Stimulated activated CD8-positive, alpha-beta memory T cell treated with anti-CD3 and anti-CD28 coated beads, Interleukin-4, amount 100 ng/mL, for 24 hours (primary cell): ENCODE results near the gene UST.
A peak's percentile ranks its signal among the peaks of the same experiment; 100 is the strongest.

Experiments used
- DNase-seq: peaks from one replicate; pipeline ENCODE4 v3.0.0-alpha.2; 2020; ENCODE audit warnings: low read depth

Gene UST

GRCh38 chr6:148746363-148747144, at the start of gene UST:
UST (plus strand) TSS chr6:148747030; CDS start chr6:148747431, 401 bp downstream.
- peak; percentile 35 for DNase-seq

- DNase-seq: no peak
These were observed 48.9 kb upstream of the UST start for GRCh38 chr6:148697895-148698440.

GRCh38 chr6:148698671-148699180, 48.1 kb upstream of the UST start:
- DNase-seq: no peak

GRCh38 chr6:148700047-148700715, 46.6 kb upstream of the UST start:
- no peak for DNase-seq

GRCh38 chr6:148700741-148701311, 46.0 kb upstream of the UST start:
- no peak for DNase-seq

GRCh38 chr6:148701375-148701774, 45.5 kb upstream of the UST start:
- DNase-seq: no peak

GRCh38 chr6:148703900-148704299, 42.9 kb upstream of the UST start:
- DNase-seq: no peak

- DNase-seq: no peak
These were observed 42.2 kb upstream of the UST start for GRCh38 chr6:148704400-148705246.

GRCh38 chr6:148708707-148709106, 38.1 kb upstream of the UST start:
- no peak for DNase-seq

- DNase-seq: no peak
These were observed 37.3 kb upstream of the UST start for GRCh38 chr6:148709577-148709976.

- DNase-seq: no peak
These were observed 34.8 kb upstream of the UST start for GRCh38 chr6:148711833-148712654.

- no peak for DNase-seq
These were observed 33.6 kb upstream of the UST start for GRCh38 chr6:148713033-148713738.

- DNase-seq: no peak
These were observed 32.9 kb upstream of the UST start for GRCh38 chr6:148713921-148714320.

- no peak for DNase-seq
These were observed 30.0 kb upstream of the UST start for GRCh38 chr6:148716811-148717210.

- DNase-seq: no peak
These were observed 26.4 kb upstream of the UST start for GRCh38 chr6:148720406-148720805.

- DNase-seq: no peak
These were observed 25.9 kb upstream of the UST start for GRCh38 chr6:148720897-148721296.

GRCh38 chr6:148723484-148723883, 23.3 kb upstream of the UST start:
- DNase-seq: no peak

- no peak for DNase-seq
These were observed 22.4 kb upstream of the UST start for GRCh38 chr6:148724428-148724827.

- DNase-seq: no peak
These were observed 19.7 kb upstream of the UST start for GRCh38 chr6:148727104-148727503.

GRCh38 chr6:148735989-148736388, 10.8 kb upstream of the UST start:
- no peak for DNase-seq
